SU-DHL-6 (cell line): ENCODE data around the gene CD83.

ENCODE experiments used
- H2AFZ ChIP-seq: fragments of 200-600 bp; sonication (generic); 2 replicates; pipeline ENCODE4 v1.6.1; 2014; ENCODE audit warnings: low read depth, mild to moderate bottlenecking, moderate library complexity, mixed read lengths, antibody characterized with exemption, low read length; ENCODE audit not compliant: severe bottlenecking
- H3F3A ChIP-seq: fragments of 200-600 bp; shearing (Covaris generic); 2 replicates; pipeline ENCODE4 v1.6.0; 2016; ENCODE audit warnings: antibody characterized with exemption, mild to moderate bottlenecking; ENCODE audit not compliant: insufficient read depth
- H3K27ac ChIP-seq: fragments of 200-600 bp; sonication (generic); 2 replicates; pipeline ENCODE4 v1.5.1; 2016; ENCODE audit warnings: low read depth, mild to moderate bottlenecking, low read length, moderate library complexity, mixed read lengths
- H3K27me3 ChIP-seq: fragments of 200-600 bp; sonication (generic), shearing (Covaris generic); 2 replicates; pipeline ENCODE4 v1.6.0; 2014; ENCODE audit warnings: mild to moderate bottlenecking, low read length
- H3K36me3 ChIP-seq: fragments of 200-600 bp; sonication (generic); 2 replicates; pipeline ENCODE4 v1.6.1; 2014; ENCODE audit warnings: mild to moderate bottlenecking, low read length, mixed read lengths
- H3K4me2 ChIP-seq: fragments of 300-600, 200-600 bp; shearing (Covaris generic), sonication (generic); 2 replicates; pipeline ENCODE4 v1.6.0; 2014; ENCODE audit warnings: low read length, low read depth, mild to moderate bottlenecking; ENCODE audit not compliant: poor library complexity, severe bottlenecking
- H3K4me3 ChIP-seq: fragments of 200-600 bp; sonication (generic); 2 replicates; pipeline ENCODE4 v1.5.1; 2014; ENCODE audit warnings: antibody characterized with exemption, low read length, mild to moderate bottlenecking, mixed read lengths; ENCODE audit not compliant: insufficient read depth, poor library complexity, severe bottlenecking
- H3K79me2 ChIP-seq: fragments of 200-600 bp; sonication (generic); 2 replicates; pipeline ENCODE4 v1.6.1; 2014; ENCODE audit warnings: mild to moderate bottlenecking, low read length, moderate library complexity; ENCODE audit not compliant: insufficient read depth
- H3K9ac ChIP-seq: fragments of 200-600 bp; sonication (generic); 2 replicates; pipeline ENCODE4 v1.7.0; 2014; ENCODE audit warnings: mild to moderate bottlenecking, low read length
- H3K9me2 ChIP-seq: fragments of 200-600 bp; sonication (generic); replicated peaks from 2 replicates; pipeline ENCODE4 v1.6.1; 2014; ENCODE audit warnings: low read length; ENCODE audit not compliant: insufficient read depth
- H3K9me3 ChIP-seq: fragments of 200-600 bp; sonication (generic); 2 replicates; pipeline ENCODE4 v1.6.1; 2014; ENCODE audit warnings: low read length, mixed read lengths; ENCODE audit not compliant: insufficient read depth
- H4K20me1 ChIP-seq: fragments of 200-600 bp; sonication (generic); 2 replicates; pipeline ENCODE4 v1.6.1; 2014; ENCODE audit warnings: low read depth, mild to moderate bottlenecking, antibody characterized with exemption, low read length, moderate library complexity, mixed read lengths
- CTCF ChIP-seq: fragments of 200-600 bp; sonication (generic); IDR thresholded peaks from one replicate; pipeline ENCODE4 v1.5.1; 2017; ENCODE audit warnings: antibody characterized with exemption, mild to moderate bottlenecking, low read length, moderate library complexity; ENCODE audit not compliant: insufficient read depth, poor library complexity, severe bottlenecking
- EZH2phosphoT487 ChIP-seq: fragments of 200-600 bp; sonication (generic), shearing (Covaris generic); conservative IDR thresholded peaks from 2 replicates; pipeline ENCODE4 v1.6.1; 2018; ENCODE audit warnings: mild to moderate bottlenecking, antibody characterized with exemption, low read length, moderate library complexity, mixed read lengths

CD83 gene

GRCh38 chr6:14176429-14176828 is 58.9 kb downstream of the CD83 start:
- H4K20me1 ChIP-seq, result no peaks in the 10 kb centered on the region
- H3K79me2 ChIP-seq, result no peaks in the 10 kb centered on the region

GRCh38 chr6:14177413-14178082 is 60.0 kb downstream of the CD83 start:
- Histone ChIP-seq H3K36me3 (no peaks in the 10 kb centered on the region), H3F3A (no peaks in the 10 kb centered on the region), H3K4me2 (no peak overlapping the region), H3K4me3 (no peak overlapping the region), H3K27me3 (no peaks in the 10 kb centered on the region), H3K9me3 (0 out of 2 replicates have a peak, but pooled peaks cover 1% of the 10 kb centered on the region), H4K20me1 (no peaks in the 10 kb centered on the region), H3K9ac (no peak overlapping the region), H3K9me2 (no peaks in the 10 kb centered on the region), H3K27ac (no peak overlapping the region), H2AFZ (no peak overlapping the region), H3K79me2 (no peaks in the 10 kb centered on the region)
- TF ChIP-seq CTCF (no peak), EZH2phosphoT487 (no peak)

More at GRCh38 chr6:14176429-14176828, 58.9 kb downstream of the CD83 start:
- no peak overlapping the region for H2AFZ ChIP-seq
- peaks cover 6% of the 10 kb centered on the region; the same call in 1 of the 2 replicates for H3K9me3 ChIP-seq
- H3K4me3 ChIP-seq, result no peak overlapping the region
- TF ChIP-seq EZH2phosphoT487 (no peak), CTCF (no peak)
- no peaks in the 10 kb centered on the region for H3K9me2 ChIP-seq
- no peak overlapping the region for H3K9ac ChIP-seq
- no peaks in the 10 kb centered on the region for H3K36me3 ChIP-seq
- no peak overlapping the region for H3K27ac ChIP-seq
- H3F3A ChIP-seq, result no peaks in the 10 kb centered on the region
- H3K4me2 ChIP-seq, result no peak overlapping the region
- H3K27me3 ChIP-seq, result no peaks in the 10 kb centered on the region

GRCh38 chr6:14178083-14178445 is 60.5 kb downstream of the CD83 start:
- Histone ChIP-seq H3K9me3 (no peaks in the 10 kb centered on the region), H3K79me2 (no peaks in the 10 kb centered on the region), H3K36me3 (no peaks in the 10 kb centered on the region), H3K4me3 (no peak overlapping the region), H3K27me3 (no peaks in the 10 kb centered on the region), H3K27ac (no peak overlapping the region), H2AFZ (no peak overlapping the region), H3K4me2 (no peak overlapping the region), H3K9ac (no peak overlapping the region), H4K20me1 (no peaks in the 10 kb centered on the region), H3K9me2 (no peaks in the 10 kb centered on the region), H3F3A (no peaks in the 10 kb centered on the region)
- TF ChIP-seq CTCF (no peak), EZH2phosphoT487 (no peak)
